Measurements from ENCODE around the gene DIP2C.
"Not testable (repeated sequence)": the region's sequence is repeated elsewhere in the genome, so short reads cannot be mapped to it uniquely, and the experiment has no call there.

- not testable (repeated sequence) for TF ChIP-seq CTCF (IDR thresholded peaks at IDR 0.05); EZH2 (IDR thresholded peaks at IDR 0.05; ENCODE audit: borderline replicate concordance, insufficient read depth, low read depth, low read length, poor library complexity, severe bottlenecking)
Observed at GRCh38 chr10:532331-532730, 157.1 kb downstream of the DIP2C start.
